GM19239 (cell line): ENCODE measurements around the gene NAA50.

ENCODE experiments used
- DNase-seq: peaks from one replicate; pipeline ENCODE4 v3.0.0; 2011; ENCODE audit warnings: low spot score; ENCODE audit not compliant: insufficient read length
- FAIRE-seq: peaks from 2 replicates; lab custom pipeline; 2011; peaks lifted over from hg19 to GRCh38; lab: Jason Lieb, UNC

NAA50 gene

GRCh38 chr3:113695786-113696645, 50.0 kb downstream of the NAA50 start, which contains the start of gene USF3:
USF3 (minus strand) TSS chr3:113696642; CDS start chr3:113674878, 21,764 bp downstream.
- FAIRE-seq (peak; percentile 68), DNase-seq (peak; percentile 78)

GRCh38 chr3:113695431-113695785, 50.6 kb downstream of the NAA50 start:
- FAIRE-seq (peak; percentile 78), DNase-seq (no peak)

GRCh38 chr3:113690482-113690881, 55.6 kb downstream of the NAA50 start:
- FAIRE-seq (no peak), DNase-seq (no peak)

GRCh38 chr3:113685956-113686721, 59.9 kb downstream of the NAA50 start:
- DNase-seq: no peak
- no peak for FAIRE-seq

- FAIRE-seq (no peak), DNase-seq (no peak)
Measured at GRCh38 chr3:113685124-113685523, 60.9 kb downstream of the NAA50 start.

GRCh38 chr3:113684271-113684819, 61.7 kb downstream of the NAA50 start:
- DNase-seq (no peak), FAIRE-seq (no peak)

- DNase-seq (no peak), FAIRE-seq (no peak)
Measured at GRCh38 chr3:113678773-113679172, 67.3 kb downstream of the NAA50 start.

- DNase-seq: no peak
- no peak for FAIRE-seq
Measured at GRCh38 chr3:113677737-113678136, 68.3 kb downstream of the NAA50 start.

GRCh38 chr3:113676261-113676660, 69.8 kb downstream of the NAA50 start:
- DNase-seq (no peak), FAIRE-seq (no peak)

GRCh38 chr3:113673593-113673992, 72.5 kb downstream of the NAA50 start:
- DNase-seq (no peak), FAIRE-seq (peak; percentile 11)

- no peak for FAIRE-seq
- no peak for DNase-seq
Measured at GRCh38 chr3:113668015-113668414, 78.0 kb downstream of the NAA50 start.
